Chondrocyte (in vitro differentiated cells): ENCODE data around the gene EVI2A. TPM values are rescaled to one million over a fixed set of nuclear protein-coding genes. Genes with fewer than 3 reads are reported as not detected.

ENCODE experiments used
- DNase-seq: peaks from one replicate; pipeline ENCODE4 v3.0.0; 2021; ENCODE audit warnings: mixed read lengths, low spot score
- H3K27ac Mint-ChIP-seq: one replicate; pipeline ENCODE4 v1.8.0; 2021; ENCODE audit warnings: mild to moderate bottlenecking, moderate library complexity, mixed read lengths; ENCODE audit not compliant: unreplicated experiment
- H3K27me3 Mint-ChIP-seq: 2 replicates; pipeline ENCODE4 v1.8.0; 2021; ENCODE audit warnings: low read depth, mixed read lengths
- H3K36me3 Mint-ChIP-seq: 2 replicates; pipeline ENCODE4 v1.8.0; 2021; ENCODE audit warnings: low read depth, mixed read lengths
- H3K4me1 Mint-ChIP-seq: 2 replicates; pipeline ENCODE4 v1.8.0; 2021; ENCODE audit warnings: low read depth, mild to moderate bottlenecking, mixed read lengths
- H3K4me3 Mint-ChIP-seq: one replicate; pipeline ENCODE4 v1.8.0; 2021; ENCODE audit warnings: mild to moderate bottlenecking, moderate library complexity, mixed read lengths; ENCODE audit not compliant: unreplicated experiment
- H3K9me3 Mint-ChIP-seq: 2 replicates; pipeline ENCODE4 v1.8.0; 2021; ENCODE audit warnings: low read depth, mixed read lengths
- CTCF ChIP-seq: fragments of 200-600 bp; sonication (generic); IDR thresholded peaks from 2 replicates; pipeline ENCODE4 v1.5.0; 2021; ENCODE audit warnings: antibody characterized with exemption, mild to moderate bottlenecking, moderate library complexity
- total RNA-seq: library from RNA; stranded (reverse); gene quantifications from 3 replicates; pipeline ENCODE4 v1.2.1, GENCODE V29; 2021

Gene EVI2A
- total RNA-seq, 1 donor from 2014 or later = 0.22 TPM

GRCh38 chr17:31286587-31286986, 34.8 kb downstream of the EVI2A start:
- Mint-ChIP-seq H3K36me3 (peaks cover 2% of the 10 kb centered on the region), H3K9me3 (no peaks in the 10 kb centered on the region), H3K27ac (no peak overlapping the region), H3K27me3 (no peaks in the 10 kb centered on the region), H3K4me3 (no peak overlapping the region), H3K4me1 (peaks cover 11% of the 10 kb centered on the region)
- no peak for TF ChIP-seq CTCF
- DNase-seq = no peak

- no peaks in the 10 kb centered on the region for H3K4me1 Mint-ChIP-seq
- TF ChIP-seq CTCF = no peak
- DNase-seq = no peak
- H3K36me3 Mint-ChIP-seq = peaks cover 5% of the 10 kb centered on the region
- H3K9me3 Mint-ChIP-seq = no peaks in the 10 kb centered on the region
- H3K4me3 Mint-ChIP-seq = no peak overlapping the region
- H3K27me3 Mint-ChIP-seq = no peaks in the 10 kb centered on the region
- H3K27ac Mint-ChIP-seq = no peak overlapping the region
Measured at GRCh38 chr17:31283841-31284240, 37.6 kb downstream of the EVI2A start.

DNA sequence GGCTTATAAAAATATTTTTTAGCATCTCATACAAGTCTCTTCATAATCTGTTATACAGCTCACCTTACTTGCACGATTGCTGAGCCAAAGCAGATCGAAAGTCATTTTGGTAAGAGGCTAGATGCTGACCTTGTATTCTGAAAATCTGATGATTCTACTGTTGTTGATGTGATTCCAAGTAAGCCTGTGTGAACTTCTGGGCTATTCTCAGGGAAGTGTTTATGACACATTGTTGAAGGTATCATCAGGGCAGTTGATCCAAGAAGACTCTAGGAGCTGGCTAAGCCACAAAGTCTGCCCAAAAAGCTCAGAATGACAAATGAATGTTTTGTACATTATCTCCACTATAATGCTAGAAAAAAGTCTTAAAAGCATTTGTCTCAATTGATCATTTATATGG, 40.4 kb downstream of the EVI2A start:
- Mint-ChIP-seq H3K27me3 (no peaks in the 10 kb centered on the region), H3K27ac (no peak overlapping the region), H3K36me3 (peaks cover 17% of the 10 kb centered on the region), H3K4me1 (no peaks in the 10 kb centered on the region), H3K9me3 (no peaks in the 10 kb centered on the region), H3K4me3 (no peak overlapping the region)
- TF ChIP-seq CTCF = no peak
- DNase-seq = no peak

GRCh38 chr17:31279401-31279800, 42.0 kb downstream of the EVI2A start:
- no peaks in the 10 kb centered on the region for H3K27me3 Mint-ChIP-seq
- TF ChIP-seq CTCF = no peak
- H3K9me3 Mint-ChIP-seq = no peaks in the 10 kb centered on the region
- H3K4me3 Mint-ChIP-seq = no peak overlapping the region
- no peak overlapping the region for H3K27ac Mint-ChIP-seq
- no peak for DNase-seq
- H3K4me1 Mint-ChIP-seq = peaks cover 3% of the 10 kb centered on the region
- H3K36me3 Mint-ChIP-seq = peaks cover 24% of the 10 kb centered on the region

DNA sequence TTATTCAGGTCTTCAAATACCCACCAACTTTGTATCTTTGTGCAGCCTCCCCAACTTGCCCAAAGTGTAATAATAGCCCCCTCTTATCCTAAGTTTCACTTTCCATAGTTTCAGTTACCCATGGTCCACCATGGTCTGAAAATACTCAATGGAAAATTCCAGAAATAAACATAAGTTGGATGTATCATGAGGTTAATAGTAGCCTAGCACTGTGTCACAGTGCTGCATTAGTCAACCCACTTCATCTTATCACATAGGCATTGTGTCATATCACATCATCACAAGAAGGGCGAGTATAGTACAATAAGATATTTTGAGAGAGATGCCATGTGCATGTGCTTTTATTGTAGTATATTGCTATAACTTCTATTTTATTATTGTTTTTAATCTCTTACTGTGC, 46.3 kb downstream of the EVI2A start:
- H3K36me3 Mint-ChIP-seq = peaks cover 25% of the 10 kb centered on the region
- peaks cover 15% of the 10 kb centered on the region for H3K4me1 Mint-ChIP-seq
- no peak for DNase-seq
- no peaks in the 10 kb centered on the region for H3K9me3 Mint-ChIP-seq
- no peak for TF ChIP-seq CTCF
- no peaks in the 10 kb centered on the region for H3K27me3 Mint-ChIP-seq
- no peak overlapping the region for H3K27ac Mint-ChIP-seq
- no peak overlapping the region for H3K4me3 Mint-ChIP-seq
